H1 (cell line): ENCODE data around the gene PALD1. TPM values are rescaled to one million over a fixed set of nuclear protein-coding genes. Genes with fewer than 3 reads are reported as not detected.

Source experiments
- CTCF ChIA-PET: fragments of 300-600 bp; sonication (Branson Sonifier 250); formaldehyde crosslinking; loops from one replicate; lab custom pipeline; 2021; ENCODE audit not compliant: partially characterized antibody; lab: Charles Lee
- POLR2A ChIA-PET: fragments of 300-600 bp; sonication (Branson Sonifier 250); formaldehyde crosslinking; loops from one replicate; lab custom pipeline; 2021; ENCODE audit warnings: inconsistent platforms; ENCODE audit not compliant: partially characterized antibody; lab: Charles Lee
- DNase-seq, 2 experiments: peaks; one replicate each; pipeline versions ENCODE4 v3.0.0 to v3.0.0-alpha.2; 2010 to 2022; ENCODE audit warnings: low spot score in 2 of 2, low read depth in 1 of 2, mixed read lengths in 1 of 2
- FAIRE-seq: peaks from 2 replicates; lab custom pipeline; 2011; peaks lifted over from hg19 to GRCh38; lab: Jason Lieb, UNC
- H2AFZ ChIP-seq: 2 replicates; pipeline ENCODE4 v1.8.1; 2012; ENCODE audit warnings: low read length, inconsistent platforms
- H2AK5ac ChIP-seq: 2 replicates; pipeline ENCODE4 v1.6.1; 2013; ENCODE audit warnings: low read depth, low read length
- H2BK120ac ChIP-seq: replicated peaks from 2 replicates; pipeline ENCODE3; 2013; ENCODE audit warnings: low read depth, low read length, inconsistent platforms
- H2BK12ac ChIP-seq: 2 replicates; pipeline ENCODE4 v1.6.1; 2013; ENCODE audit warnings: low read depth, low read length
- H2BK15ac ChIP-seq: 2 replicates; pipeline ENCODE4 v1.6.1; 2013; ENCODE audit warnings: low read length
- H2BK20ac ChIP-seq: 2 replicates; pipeline ENCODE4 v1.6.1; 2013; ENCODE audit warnings: low read length
- H2BK5ac ChIP-seq: 2 replicates; pipeline ENCODE4 v1.6.1; 2013; ENCODE audit warnings: low read depth, low read length
- H3K14ac ChIP-seq: 2 replicates; pipeline ENCODE4 v1.6.1; 2013; ENCODE audit warnings: inconsistent platforms; ENCODE audit not compliant: insufficient read length
- H3K18ac ChIP-seq: 2 replicates; pipeline ENCODE4 v1.6.1; 2013; ENCODE audit warnings: low read length; ENCODE audit errors: extremely low read depth
- H3K23ac ChIP-seq: 2 replicates; pipeline ENCODE4 v1.6.1; 2013; ENCODE audit warnings: inconsistent platforms; ENCODE audit not compliant: insufficient read length
- H3K23me2 ChIP-seq: 2 replicates; pipeline ENCODE4 v1.6.1; 2013; ENCODE audit warnings: low read depth, low read length
- H3K27ac ChIP-seq: 2 replicates; pipeline ENCODE4 v1.6.1; 2011; ENCODE audit warnings: low read depth, low read length, inconsistent platforms
- H3K27me3 ChIP-seq, 4 experiments: replicated peaks in 1 of 4; 1 replicate in 1 of 4; 2 replicates in 3 of 4; pipeline versions ENCODE4 v1.6.1 to v1.8.1; 2011 to 2013; ENCODE audit warnings: low read length in 3 of 4, mild to moderate bottlenecking in 3 of 4, inconsistent platforms in 2 of 4, mixed read lengths in 2 of 4, moderate library complexity in 1 of 4; ENCODE audit not compliant: control insufficient read depth in 3 of 4, insufficient read depth in 3 of 4; ENCODE audit errors: extremely low read depth in 1 of 4
- H3K36me3 ChIP-seq, 4 experiments: 2 replicates each; pipeline versions ENCODE4 v1.6.1 to v1.8.1; 2011 to 2013; ENCODE audit warnings: mild to moderate bottlenecking in 4 of 4, low read length in 3 of 4, moderate library complexity in 2 of 4, control low read depth in 1 of 4, inconsistent platforms in 1 of 4; ENCODE audit not compliant: insufficient read depth in 4 of 4, control insufficient read depth in 2 of 4
- H3K4ac ChIP-seq: replicated peaks from 2 replicates; pipeline ENCODE3; 2013; ENCODE audit warnings: low read length, low read depth, mixed read lengths, inconsistent platforms; ENCODE audit not compliant: insufficient read length
- H3K4me1 ChIP-seq, 4 experiments: replicated peaks in 1 of 4; 1 replicate in 1 of 4; 2 replicates in 3 of 4; pipeline versions ENCODE4 v1.6.1 to v1.8.1; 2011 to 2013; ENCODE audit warnings: low read length in 3 of 4, inconsistent platforms in 2 of 4, mixed read lengths in 1 of 4; ENCODE audit not compliant: insufficient read depth in 4 of 4, control insufficient read depth in 3 of 4
- H3K4me2 ChIP-seq, 2 experiments: 2 replicates each; pipeline versions ENCODE4 v1.6.1 to v1.8.1; 2011 to 2013; ENCODE audit warnings: low read depth in 2 of 2, low read length in 2 of 2, control low read depth in 1 of 2, inconsistent platforms in 1 of 2, mild to moderate bottlenecking in 1 of 2; ENCODE audit not compliant: insufficient read depth in 1 of 2
- H3K4me3 ChIP-seq, 4 experiments: fragments of 200-600, 300-600 bp in 1 of 4; sonication (generic), shearing (Covaris generic), sonication (Bioruptor Twin) in 1 of 4; 2 replicates each; pipeline versions ENCODE4 v1.5.1 to v1.8.1; 2011 to 2016; ENCODE audit warnings: low read length in 4 of 4, low read depth in 3 of 4, control low read depth in 2 of 4, inconsistent platforms in 2 of 4, mild to moderate bottlenecking in 2 of 4, mixed read lengths in 1 of 4, moderate library complexity in 1 of 4; ENCODE audit not compliant: insufficient read depth in 2 of 4; ENCODE audit errors: extremely low read depth in 1 of 4
- H3K56ac ChIP-seq: replicated peaks from 2 replicates; pipeline ENCODE3; 2013; ENCODE audit warnings: low read depth, mild to moderate bottlenecking, mixed read lengths, low read length, inconsistent platforms; ENCODE audit not compliant: insufficient read length
- H3K79me1 ChIP-seq: 2 replicates; pipeline ENCODE4 v1.6.1; 2013; ENCODE audit warnings: low read depth, low read length, control low read depth
- H3K79me2 ChIP-seq, 2 experiments: 2 replicates each; pipeline versions ENCODE4 v1.6.1 to v1.8.1; 2012 to 2013; ENCODE audit warnings: low read length in 2 of 2, mild to moderate bottlenecking in 2 of 2, inconsistent platforms in 1 of 2; ENCODE audit not compliant: insufficient read depth in 2 of 2, control insufficient read depth in 1 of 2
- H3K9ac ChIP-seq, 4 experiments: replicated peaks in 1 of 4; 1 replicate in 1 of 4; 2 replicates in 3 of 4; pipeline versions ENCODE4 v1.6.1 to v1.8.1; 2011 to 2013; ENCODE audit warnings: low read depth in 3 of 4, low read length in 3 of 4, control low read depth in 2 of 4, mild to moderate bottlenecking in 2 of 4, moderate library complexity in 2 of 4, inconsistent platforms in 1 of 4; ENCODE audit errors: extremely low read depth in 1 of 4
- H3K9me3 ChIP-seq, 2 experiments: 2 replicates each; pipeline versions ENCODE4 v1.6.1 to v1.8.1; 2012 to 2013; ENCODE audit warnings: mild to moderate bottlenecking in 2 of 2, moderate library complexity in 2 of 2, control low read depth in 1 of 2, inconsistent platforms in 1 of 2, low read depth in 1 of 2, low read length in 1 of 2, mixed read lengths in 1 of 2; ENCODE audit not compliant: insufficient read depth in 2 of 2
- H4K20me1 ChIP-seq, 2 experiments: replicated peaks in 1 of 2; 2 replicates each; pipeline versions ENCODE3 to v1.8.1; 2011 to 2013; ENCODE audit warnings: inconsistent platforms in 2 of 2, low read length in 2 of 2, mild to moderate bottlenecking in 1 of 2; ENCODE audit not compliant: insufficient read depth in 2 of 2, control insufficient read depth in 1 of 2
- H4K5ac ChIP-seq: 2 replicates; pipeline ENCODE4 v1.6.1; 2013; ENCODE audit warnings: low read length, low read depth, mixed read lengths, inconsistent platforms; ENCODE audit not compliant: insufficient read length
- H4K8ac ChIP-seq: 2 replicates; pipeline ENCODE4 v1.8.0; 2013; ENCODE audit warnings: mild to moderate bottlenecking, moderate library complexity, low read length, inconsistent platforms; ENCODE audit not compliant: insufficient read depth; ENCODE audit errors: extremely low read depth
- H4K91ac ChIP-seq: replicated peaks from 2 replicates; pipeline ENCODE3; 2013; ENCODE audit warnings: low read length, mixed read lengths, inconsistent platforms; ENCODE audit not compliant: insufficient read length
- BACH1 ChIP-seq: IDR thresholded peaks from 2 replicates; pipeline ENCODE4 v1.6.1; 2012; ENCODE audit warnings: low read length, improper control_type of control experiment
- BCL11A ChIP-seq, 2 experiments: IDR thresholded peaks; one replicate each; pipeline ENCODE4 v1.6.1; 2011; ENCODE audit warnings: low read depth in 2 of 2, low read length in 2 of 2, mild to moderate bottlenecking in 2 of 2
- CHD1 ChIP-seq: IDR thresholded peaks from 2 replicates; pipeline ENCODE4 v1.6.1; 2012; ENCODE audit warnings: low read depth, low read length, improper control_type of control experiment
- CHD2 ChIP-seq: IDR thresholded peaks from 2 replicates; pipeline ENCODE4 v1.6.1; 2012; ENCODE audit warnings: low read length, improper control_type of control experiment
- EGR1 ChIP-seq: IDR thresholded peaks from 2 replicates; pipeline ENCODE4 v1.6.1; 2011; ENCODE audit warnings: low read depth, low read length, borderline replicate concordance
- MAFK ChIP-seq: IDR thresholded peaks from 2 replicates; pipeline ENCODE4 v1.6.1; 2012; ENCODE audit warnings: low read depth, mild to moderate bottlenecking, improper control_type of control experiment, low read length
- NRF1 ChIP-seq: IDR thresholded peaks from 2 replicates; pipeline ENCODE4 v1.6.1; 2011; ENCODE audit warnings: mild to moderate bottlenecking, low read depth, low read length, improper control_type of control experiment
- POLR2AphosphoS5 ChIP-seq: IDR thresholded peaks from 2 replicates; pipeline ENCODE4 v1.6.1; 2011; ENCODE audit warnings: low read depth, low read length
- RFX5 ChIP-seq: IDR thresholded peaks from 2 replicates; pipeline ENCODE4 v1.6.1; 2011; ENCODE audit warnings: low read depth, low read length, improper control_type of control experiment, borderline replicate concordance
- RNF2 ChIP-seq: fragments of 200-900, 300-1000 bp; sonication (generic); IDR thresholded peaks from 2 replicates; pipeline ENCODE4 v1.7.1; 2016; ENCODE audit warnings: borderline replicate concordance, low read depth, mild to moderate bottlenecking, antibody characterized with exemption, low read length; ENCODE audit not compliant: poor library complexity, severe bottlenecking; ENCODE audit errors: missing control alignments
- SIRT6 ChIP-seq: IDR thresholded peaks from one replicate; pipeline ENCODE4 v1.7.1; 2012; ENCODE audit warnings: low read length, inconsistent platforms
- SP1 ChIP-seq: IDR thresholded peaks from 2 replicates; pipeline ENCODE4 v1.6.1; 2011; ENCODE audit warnings: low read depth, low read length
- TCF12 ChIP-seq: IDR thresholded peaks from 2 replicates; pipeline ENCODE4 v1.6.1; 2011; ENCODE audit warnings: low read depth, mild to moderate bottlenecking, low read length
- ZNF274 ChIP-seq: IDR thresholded peaks from 2 replicates; pipeline ENCODE4 v1.7.0; 2012; ENCODE audit warnings: low read length, borderline replicate concordance; ENCODE audit errors: extremely low read depth
- WGBS, 2 experiments: shearing (Covaris generic) in 1 of 2; methylation state at CpG; one replicate each; pipeline versions ENCODE4 v1.1.6 to v1.1.7; 2013 to 2015; ENCODE audit warnings: low lambda C conversion rate in 2 of 2, mixed read lengths in 2 of 2, inconsistent platforms in 1 of 2, low coverage in 1 of 2, missing lambda C conversion rate in 1 of 2; ENCODE audit not compliant: insufficient replicate concordance in 2 of 2, insufficient coverage in 1 of 2, insufficient read length in 1 of 2; ENCODE audit errors: extremely low coverage in 1 of 2, missing lambda C conversion rate in 1 of 2; 5-methylcytosine and 5-hydroxymethylcytosine counted together
- polyA plus RNA-seq, 7 experiments: library from polyadenylated mRNA; depleted of rRNA in 3 of 7; stranded (reverse) in 5 of 7; unstranded in 2 of 7; fragments of >200 nt in 5 of 7; fragments of 200-250 nt in 2 of 7; gene quantifications; 1 replicate in 5 of 7; 2 replicates in 1 of 7; 4 replicates in 1 of 7; pipeline versions ENCODE4 v1.2.1 to v1.2.3, GENCODE V29; 2011 to 2013; ENCODE audit warnings: missing spikeins in 2 of 7, mixed read lengths in 2 of 7
- total RNA-seq: library from RNA; stranded (reverse); fragmentation: NEBNext Ultra II Directional; extraction: Animal tissue kit (Norgen Biotek cat#: 25700); gene quantifications from 2 replicates; pipeline ENCODE4 v1.2.1, GENCODE V29; 2021
- TF ChIP-seq, protein P1 (sequence below): IDR thresholded peaks from 2 replicates; pipeline ENCODE4 v1.6.1; 2012; ENCODE audit warnings: inconsistent platforms

The PALD1 gene
- total and polyA plus RNA-seq, 2 of the 8 experiments (the other 6 are each of a cell fraction or from before 2014, with no cell fraction given): 13.3 to 32.8 TPM

DNA sequence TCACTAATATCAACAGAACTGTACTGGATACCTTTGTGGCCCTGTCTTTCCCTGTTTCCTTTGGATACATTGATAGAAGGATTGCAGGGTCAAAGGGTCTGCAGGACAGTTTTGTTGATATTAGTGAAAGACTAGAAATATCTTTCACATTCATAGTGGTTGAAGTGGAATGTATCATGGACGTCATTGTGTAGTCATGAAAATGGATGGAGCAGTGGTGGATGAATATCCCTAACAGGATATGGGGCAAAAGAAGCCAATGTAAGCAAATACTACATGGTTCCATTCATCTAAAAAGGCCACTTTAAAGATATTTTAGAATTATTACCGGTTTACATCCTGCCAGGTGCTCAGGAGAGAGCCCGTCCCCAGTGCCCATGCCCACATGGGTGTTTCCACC, 23.8 kb downstream of the PALD1 start:
- DNase-seq (no peak), FAIRE-seq (no peak)
- Histone ChIP-seq H3K36me3 (no peaks in the 10 kb centered on the region), H3K4me2 (no peak overlapping the region), H4K20me1 (peaks cover 0 to 6% of the 10 kb centered on the region in 2 experiments), H3K4me3 (no peak overlapping the region), H3K14ac (no peak overlapping the region), H3K4me1 (peaks cover 0 to 11% (median 3%) of the 10 kb centered on the region in 4 experiments; a peak in 4 of 7 replicates), H3K27me3 (no peaks in the 10 kb centered on the region), H3K79me1 (no peaks in the 10 kb centered on the region; the same call in none of the 2 replicates), H3K56ac (no peak overlapping the region), H4K8ac (no peak overlapping the region), H2BK20ac (no peak overlapping the region), H2AK5ac (no peak overlapping the region), H2AFZ (no peak overlapping the region), H3K23me2 (no peaks in the 10 kb centered on the region; the same call in 1 of the 2 replicates), H2BK120ac (no peak overlapping the region), H3K9me3 (no peaks in the 10 kb centered on the region), H3K9ac (no peak overlapping the region), H4K91ac (no peak overlapping the region), H2BK15ac (no peak overlapping the region), H3K23ac (no peak overlapping the region), H3K27ac (no peak overlapping the region), H3K79me2 (0 out of 4 replicates have a peak, but pooled peaks cover 0 to 10% of the 10 kb centered on the region in 2 experiments), H4K5ac (no peak overlapping the region), H2BK12ac (no peak overlapping the region), H3K4ac (no peak overlapping the region), H3K18ac (no peak overlapping the region), H2BK5ac (no peak overlapping the region)
- POLR2A ChIA-PET: no interaction called here
- CTCF ChIA-PET: no interaction called here
- WGBS, 2 experiments: 97% methylated on average over 3 of the region's 3 CpGs; no CpG with 5 or more reads in 1 of the 2 experiments
- TF ChIP-seq ZNF274 (no peak), CHD1 (no peak), BCL11A (IDR thresholded peaks at IDR 0.05; ENCODE audit: low read depth in 2 of 2, low read length in 2 of 2) (no peak), CHD2 (no peak), SP1 (no peak), BACH1 (no peak), RFX5 (no peak), POLR2AphosphoS5 (no peak), TCF12 (no peak), RNF2 (no peak), SIRT6 (no peak), EGR1 (no peak), MAFK (no peak), NRF1 (no peak)
- TF ChIP-seq, protein P1, sequence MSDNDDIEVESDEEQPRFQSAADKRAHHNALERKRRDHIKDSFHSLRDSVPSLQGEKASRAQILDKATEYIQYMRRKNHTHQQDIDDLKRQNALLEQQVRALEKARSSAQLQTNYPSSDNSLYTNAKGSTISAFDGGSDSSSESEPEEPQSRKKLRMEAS: no peak
